ENCODE data around the gene KCNK10.

The KCNK10 gene

DNA sequence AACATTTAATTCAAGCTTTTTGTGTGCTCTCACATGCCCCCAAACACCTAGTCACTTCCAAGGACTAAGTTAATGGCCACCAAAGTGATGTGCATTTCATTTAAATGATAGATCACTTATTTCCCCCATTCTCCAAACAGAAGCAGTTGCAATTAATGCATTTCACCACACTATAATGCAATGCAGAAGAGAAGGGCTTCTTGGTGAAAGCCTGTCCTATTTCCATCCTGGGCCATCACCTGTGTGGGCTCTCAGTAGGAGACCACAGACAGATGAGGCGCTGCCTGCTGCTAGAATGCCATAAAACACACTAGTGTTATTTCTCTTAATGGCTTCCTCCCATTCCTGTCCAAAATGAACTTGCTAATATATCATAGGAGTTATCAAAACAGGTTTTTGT is 166.9 kb downstream of the KCNK10 start:
- Histone ChIP-seq H3K4me3 (ENCODE audit: low read depth in 1 of 2, low read length in 2 of 2) (no peak overlapping the region), H2AFZ (ENCODE audit: low read depth, low read length) (no peak overlapping the region), H3K79me2 (ENCODE audit: insufficient read depth, low read length) (no peaks in the 10 kb centered on the region), H3K4me1 (ENCODE audit: insufficient read depth, low read length) (no peaks in the 10 kb centered on the region), H3K9me3 (ENCODE audit: insufficient read depth, low read length, severe bottlenecking) (no peaks in the 10 kb centered on the region), H3K9ac (ENCODE audit: low read depth, low read length) (no peak overlapping the region), H3K36me3 (ENCODE audit: insufficient read depth, low read length) (no peaks in the 10 kb centered on the region), H3K27me3 (ENCODE audit: insufficient read depth, low read length, poor library complexity) (no peaks in the 10 kb centered on the region), H3K27ac (ENCODE audit: low read length) (no peak overlapping the region), H3K4me2 (ENCODE audit: insufficient read depth, low read length) (no peak overlapping the region), H4K20me1 (ENCODE audit: insufficient read depth, low read length) (no peaks in the 10 kb centered on the region)
- DNase-seq, result no peak
- no peak for ATAC-seq (ENCODE audit: insufficient read depth, low read depth)
- TF ChIP-seq, protein P1, sequence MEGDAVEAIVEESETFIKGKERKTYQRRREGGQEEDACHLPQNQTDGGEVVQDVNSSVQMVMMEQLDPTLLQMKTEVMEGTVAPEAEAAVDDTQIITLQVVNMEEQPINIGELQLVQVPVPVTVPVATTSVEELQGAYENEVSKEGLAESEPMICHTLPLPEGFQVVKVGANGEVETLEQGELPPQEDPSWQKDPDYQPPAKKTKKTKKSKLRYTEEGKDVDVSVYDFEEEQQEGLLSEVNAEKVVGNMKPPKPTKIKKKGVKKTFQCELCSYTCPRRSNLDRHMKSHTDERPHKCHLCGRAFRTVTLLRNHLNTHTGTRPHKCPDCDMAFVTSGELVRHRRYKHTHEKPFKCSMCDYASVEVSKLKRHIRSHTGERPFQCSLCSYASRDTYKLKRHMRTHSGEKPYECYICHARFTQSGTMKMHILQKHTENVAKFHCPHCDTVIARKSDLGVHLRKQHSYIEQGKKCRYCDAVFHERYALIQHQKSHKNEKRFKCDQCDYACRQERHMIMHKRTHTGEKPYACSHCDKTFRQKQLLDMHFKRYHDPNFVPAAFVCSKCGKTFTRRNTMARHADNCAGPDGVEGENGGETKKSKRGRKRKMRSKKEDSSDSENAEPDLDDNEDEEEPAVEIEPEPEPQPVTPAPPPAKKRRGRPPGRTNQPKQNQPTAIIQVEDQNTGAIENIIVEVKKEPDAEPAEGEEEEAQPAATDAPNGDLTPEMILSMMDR (IDR thresholded peaks at IDR 0.05; ENCODE audit: borderline replicate concordance, extremely low read depth, low read length, poor library complexity, severe bottlenecking), result no peak
- no peak for TF ChIP-seq EZH2 (IDR thresholded peaks at IDR 0.05; ENCODE audit: borderline replicate concordance, low read depth, low read length, severe bottlenecking)

DNA sequence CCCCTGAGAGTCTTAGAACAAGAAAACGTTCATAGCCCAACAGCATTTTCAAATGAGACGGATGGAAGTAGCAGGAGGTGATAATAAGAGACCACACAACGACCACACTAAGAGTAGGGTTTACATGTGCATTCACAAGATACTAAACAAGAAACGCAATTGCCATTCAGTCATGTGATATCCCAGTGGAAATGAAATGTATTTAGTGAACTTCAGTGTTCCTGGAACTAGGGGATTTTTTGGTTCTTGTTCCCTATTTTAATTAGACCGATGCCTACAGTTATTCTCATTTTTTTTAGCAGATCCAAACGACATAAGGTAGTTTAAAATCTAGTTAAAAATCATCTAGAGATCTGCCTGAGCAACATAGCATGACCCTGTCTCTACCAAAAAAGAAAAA is 168.1 kb downstream of the KCNK10 start:
- Histone ChIP-seq H3K4me1 (ENCODE audit: insufficient read depth, low read length) (no peaks in the 10 kb centered on the region), H3K4me3 (ENCODE audit: low read depth in 1 of 2, low read length in 2 of 2) (no peak overlapping the region), H4K20me1 (ENCODE audit: insufficient read depth, low read length) (no peaks in the 10 kb centered on the region), H3K9me3 (ENCODE audit: insufficient read depth, low read length, severe bottlenecking) (no peaks in the 10 kb centered on the region), H3K4me2 (ENCODE audit: insufficient read depth, low read length) (no peak overlapping the region), H3K9ac (ENCODE audit: low read depth, low read length) (no peak overlapping the region), H3K79me2 (ENCODE audit: insufficient read depth, low read length) (no peaks in the 10 kb centered on the region), H3K27ac (ENCODE audit: low read length) (no peak overlapping the region), H2AFZ (ENCODE audit: low read depth, low read length) (no peak overlapping the region), H3K36me3 (ENCODE audit: insufficient read depth, low read length) (no peaks in the 10 kb centered on the region), H3K27me3 (ENCODE audit: insufficient read depth, low read length, poor library complexity) (no peaks in the 10 kb centered on the region)
- TF ChIP-seq EZH2 (IDR thresholded peaks at IDR 0.05; ENCODE audit: borderline replicate concordance, low read depth, low read length, severe bottlenecking), result no peak
- TF ChIP-seq, protein P1 (IDR thresholded peaks at IDR 0.05; ENCODE audit: borderline replicate concordance, extremely low read depth, low read length, poor library complexity, severe bottlenecking), result no peak
- ATAC-seq (ENCODE audit: insufficient read depth, low read depth), result no peak
- no peak for DNase-seq

DNA sequence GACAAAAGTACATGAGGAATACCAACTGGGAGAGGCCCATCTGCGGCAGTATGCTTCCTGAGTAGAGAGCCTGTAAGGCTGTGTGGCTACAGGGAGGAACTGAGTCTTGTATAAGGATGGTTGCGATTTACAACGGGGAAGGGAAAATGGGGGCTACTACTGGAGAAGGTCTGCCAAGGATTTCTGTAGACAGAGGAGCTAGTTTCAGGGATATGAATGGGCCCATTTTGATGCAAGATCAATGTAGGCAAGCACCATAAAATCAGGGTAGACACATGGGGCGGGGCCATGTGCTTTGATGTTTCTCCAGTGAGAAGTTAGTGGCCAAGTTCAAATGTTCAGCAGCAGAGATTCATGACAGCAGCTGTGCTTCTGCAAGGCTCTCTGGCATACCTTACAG is 168.7 kb downstream of the KCNK10 start:
- Histone ChIP-seq H3K79me2 (ENCODE audit: insufficient read depth, low read length) (no peaks in the 10 kb centered on the region), H3K4me2 (ENCODE audit: insufficient read depth, low read length) (no peak overlapping the region), H3K36me3 (ENCODE audit: insufficient read depth, low read length) (no peaks in the 10 kb centered on the region), H4K20me1 (ENCODE audit: insufficient read depth, low read length) (no peaks in the 10 kb centered on the region), H3K9me3 (ENCODE audit: insufficient read depth, low read length, severe bottlenecking) (no peaks in the 10 kb centered on the region), H3K9ac (ENCODE audit: low read depth, low read length) (no peak overlapping the region), H3K27me3 (ENCODE audit: insufficient read depth, low read length, poor library complexity) (no peaks in the 10 kb centered on the region), H3K27ac (ENCODE audit: low read length) (no peak overlapping the region), H3K4me3 (ENCODE audit: low read depth in 1 of 2, low read length in 2 of 2) (no peak overlapping the region), H3K4me1 (ENCODE audit: insufficient read depth, low read length) (no peaks in the 10 kb centered on the region), H2AFZ (ENCODE audit: low read depth, low read length) (no peak overlapping the region)
- no peak for ATAC-seq (ENCODE audit: insufficient read depth, low read depth)
- TF ChIP-seq EZH2 (IDR thresholded peaks at IDR 0.05; ENCODE audit: borderline replicate concordance, low read depth, low read length, severe bottlenecking), result no peak
- TF ChIP-seq, protein P1 (IDR thresholded peaks at IDR 0.05; ENCODE audit: borderline replicate concordance, extremely low read depth, low read length, poor library complexity, severe bottlenecking), result no peak
- no peak for DNase-seq

Measured in DND-41 (cell line).